ENCODE data around the gene TRMT11. TPM values are rescaled to one million over a fixed set of nuclear protein-coding genes. Genes with fewer than 3 reads are reported as not detected.
A peak's percentile ranks its signal among the peaks of the same experiment; 100 is the strongest.

Gene TRMT11
- total RNA-seq (2016; rRNA removed; fragmentation: Illumina TruSeq; extraction: Trizol) (66.0 and 81.9 TPM in 2 replicates), polyA plus RNA-seq (2011; rRNA removed) (31.9 and 42.2 TPM in 2 replicates), polyA minus RNA-seq (2011; rRNA and poly(A)+ RNA removed; ENCODE audit: low replicate concordance) (15.0 and 25.2 TPM in 2 replicates), Bru-seq, nascent RNA (percentile 97 among the genes with signal in this experiment), BruChase-seq, experiment 1, labeled RNA remaining after a 6-hour chase (percentile 89 among the genes with signal in this experiment), BruChase-seq, experiment 2, labeled RNA remaining after a 2-hour chase (percentile 95 among the genes with signal in this experiment)
- total RNA-seq (2016; cell fraction: cytosol; rRNA removed; fragmentation: Illumina TruSeq; extraction: Trizol; ENCODE audit: low read depth): 21.2 and 26.8 TPM in 2 replicates
- 67.4 and 74.9 TPM in 2 replicates for total RNA-seq (2016; cell fraction: insoluble cytoplasmic fraction; rRNA removed; fragmentation: Illumina TruSeq; extraction: Trizol)
- total RNA-seq (2016; cell fraction: membrane; rRNA removed; fragmentation: Illumina TruSeq; extraction: Trizol): 20.1 and 28.0 TPM in 2 replicates
- total RNA-seq (2016; cell fraction: nucleus; rRNA removed; fragmentation: Illumina TruSeq; extraction: Trizol): 235 and 261 TPM in 2 replicates
- 13.5 and 18.7 TPM in 2 replicates for polyA plus RNA-seq (2011; cell fraction: cytosol; rRNA removed)
- 53.6 and 65.0 TPM in 2 replicates for polyA plus RNA-seq (2011; cell fraction: nucleus; rRNA removed)
- polyA plus RNA-seq (2012): 22.7 and 30.6 TPM in 2 replicates
- polyA plus RNA-seq (2016; cell fraction: cytosol; fragmentation: Illumina TruSeq; extraction: Trizol; ENCODE audit: low read depth): 3.1 and 3.6 TPM in 2 replicates
- polyA plus RNA-seq (2016; cell fraction: insoluble cytoplasmic fraction; fragmentation: Illumina TruSeq; extraction: Trizol; ENCODE audit: low read depth): 45.8 and 49.9 TPM in 2 replicates
- 6.0 and 6.4 TPM in 2 replicates for polyA plus RNA-seq (2016; cell fraction: membrane; fragmentation: Illumina TruSeq; extraction: Trizol; ENCODE audit: low read depth)
- polyA plus RNA-seq (2016; cell fraction: nucleus; fragmentation: Illumina TruSeq; extraction: Trizol; ENCODE audit: insufficient read depth, low read depth): 68.3 and 74.4 TPM in 2 replicates
- 13.2 and 16.8 TPM in 2 replicates for polyA minus RNA-seq (2011; cell fraction: cytosol; rRNA and poly(A)+ RNA removed)
- 381 and 440 TPM in 2 replicates for polyA minus RNA-seq (2011; cell fraction: nucleus; rRNA and poly(A)+ RNA removed)
- long read RNA-seq, experiment 1, transcript TRMT11-201 (13 exons, 1,565 nt): major isoform, 14 of 24 reads
- long read RNA-seq, experiment 1, partial matches to known transcripts: 1 of 24 reads
- long read RNA-seq, experiment 1, other reads (novel, unspliced or antisense): 7 of 24 reads
- long read RNA-seq, experiment 2, transcript TRMT11-201 (13 exons, 1,565 nt): major isoform, 8 of 24 reads
- long read RNA-seq, experiment 2, partial matches to known transcripts: 6 of 24 reads
- long read RNA-seq, experiment 2, other reads (novel, unspliced or antisense): 9 of 24 reads

DNA sequence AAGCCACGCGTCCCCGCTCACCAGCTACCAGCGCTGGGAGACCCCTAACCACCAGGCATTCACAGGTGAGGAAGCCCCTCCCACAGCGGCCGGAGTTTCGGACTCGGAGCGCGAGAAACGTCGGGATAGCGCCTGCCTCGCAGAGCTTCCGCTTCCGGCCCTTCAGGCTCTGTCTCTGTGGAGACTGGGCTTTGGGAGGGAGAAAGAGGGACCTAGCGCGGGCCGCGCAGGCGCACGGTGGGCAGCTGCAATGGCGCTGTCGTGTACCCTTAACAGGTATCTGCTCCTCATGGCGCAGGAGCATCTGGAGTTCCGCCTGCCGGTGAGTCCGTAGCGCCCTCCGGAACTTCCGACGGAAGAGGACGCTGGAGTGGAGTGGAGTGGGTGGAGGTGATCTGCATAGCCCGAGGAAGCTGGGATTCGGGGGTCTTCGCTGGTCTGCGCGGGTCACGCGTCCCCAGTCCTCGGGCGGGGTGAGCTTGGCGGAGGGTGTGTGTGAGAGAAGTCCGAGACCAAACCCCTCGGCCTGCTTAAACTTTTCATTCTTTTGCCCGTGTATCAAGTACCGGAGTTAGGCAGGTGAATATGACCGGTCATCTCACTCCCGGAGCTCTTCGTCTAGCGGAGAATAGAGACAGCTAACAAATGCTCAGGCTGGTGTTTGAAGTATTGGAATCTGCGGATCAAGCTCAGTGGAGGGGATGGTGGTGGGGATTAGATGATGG lies at the start of gene TRMT11:
TSS of gene TRMT11 (plus strand) at position 240 of the 725 bp plus-strand sequence. CDS start at position 251, 11 bp downstream.
- peak; percentile 97 for DNase-seq (ENCODE audit: low spot score)
- H3K27ac ChIP-seq (ENCODE audit: extremely low read length, insufficient read depth, low read length): peak within 1 kb of the TSS; percentile 87
- POLR2A ChIA-PET: interaction anchor here (0.7 to 5.4 kb wide), 31 partner anchors 9 to 685 kb away, joined by 3 to 71 read pairs (median 5); partner anchors contain the start of genes HDDC2, HINT3 and NCOA7
- H3K4me3 ChIP-seq (replicated peaks in 1 of 3; ENCODE audit: insufficient read depth in 1 of 3, low read depth in 2 of 3, low read length in 3 of 3): peak within 1 kb of the TSS; percentile 80 to 95 (median 84)
- peak within 1 kb of the TSS; percentile 90 for H3K4me2 ChIP-seq (ENCODE audit: low read depth, low read length)
- no TSS peak for BruUV-seq (replicated peaks)
- H3K9me3 ChIP-seq (ENCODE audit: low read length): no peaks in the 10 kb centered on the region
- CTCF ChIA-PET (ENCODE audit: low intra/inter-chr PET ratio, low total read pairs): no interaction called here
- peak within 1 kb of the TSS; percentile 82 for H2AFZ ChIP-seq (ENCODE audit: low read length)
- peak; percentile 92 for FAIRE-seq
- H4K20me1 ChIP-seq (ENCODE audit: insufficient read depth, low read length): peaks cover 8% of the 10 kb centered on the region
- H3K9ac ChIP-seq (ENCODE audit: insufficient read depth, low read depth, low read length): peak within 1 kb of the TSS; percentile 91
- WGBS (ENCODE audit: low lambda C conversion rate): 0% methylated on average over 38 of the region's 52 CpGs
- no peaks in the 10 kb centered on the region; a peak in 1 of 5 replicates for H3K27me3 ChIP-seq (ENCODE audit: control insufficient read depth in 1 of 2, insufficient read depth in 2 of 2, low read length in 2 of 2)
- H3K36me3 ChIP-seq (replicated peaks in 1 of 2; ENCODE audit: control insufficient read depth in 1 of 2, insufficient read depth in 2 of 2, low read length in 2 of 2): no peaks in the 10 kb centered on the region
- in situ Hi-C loops (cut with HindIII; ENCODE audit: extremely low pct_ligation_motif_present, low pct_unique_long_range_greater_than_20kb): no loop called here
- ATAC-seq: peak; percentile 98
- peaks cover 56% of the 10 kb centered on the region for H3K79me2 ChIP-seq (ENCODE audit: insufficient read depth, low read length)
- intact Hi-C loops (cut with micrococcal nuclease; ENCODE audit: unreplicated experiment): loop anchor here (1.0 kb wide), 1 partner anchor 196 kb away; the partner anchor contains the start of gene NCOA7
- peaks cover 62% of the 10 kb centered on the region for H3K4me1 ChIP-seq (ENCODE audit: insufficient read depth, low read length)
- TF ChIP-seq ZNF225 (CRISPR knock-in tag; IDR thresholded peaks at IDR 0.05) (peak; percentile 91), ZBTB42 (CRISPR knock-in tag; IDR thresholded peaks at IDR 0.05) (peak; percentile 64; the same call in 1 of the 2 replicates), NR1H2 (CRISPR knock-in tag; IDR thresholded peaks at IDR 0.05; ENCODE audit: borderline replicate concordance, low read depth) (peak; percentile 79; the same call in 1 of the 2 replicates), PRMT3 (CRISPR knock-in tag; IDR thresholded peaks at IDR 0.05; ENCODE audit: borderline replicate concordance, low read depth) (no peak; the same call in 1 of the 2 replicates), NR2C2 (CRISPR knock-in tag; IDR thresholded peaks at IDR 0.05; ENCODE audit: borderline replicate concordance) (peak; percentile 79; the same call in 1 of the 2 replicates), HNRNPK (IDR thresholded peaks at IDR 0.05; ENCODE audit: low read depth, low read length, poor library complexity, severe bottlenecking) (no peak)
- TF ChIP-seq, protein P1, sequence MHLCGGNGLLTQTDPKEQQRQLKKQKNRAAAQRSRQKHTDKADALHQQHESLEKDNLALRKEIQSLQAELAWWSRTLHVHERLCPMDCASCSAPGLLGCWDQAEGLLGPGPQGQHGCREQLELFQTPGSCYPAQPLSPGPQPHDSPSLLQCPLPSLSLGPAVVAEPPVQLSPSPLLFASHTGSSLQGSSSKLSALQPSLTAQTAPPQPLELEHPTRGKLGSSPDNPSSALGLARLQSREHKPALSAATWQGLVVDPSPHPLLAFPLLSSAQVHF (CRISPR knock-in tag; IDR thresholded peaks at IDR 0.05): peak; percentile 84; the same call in 1 of the 2 replicates
- TF ChIP-seq, protein P2, sequence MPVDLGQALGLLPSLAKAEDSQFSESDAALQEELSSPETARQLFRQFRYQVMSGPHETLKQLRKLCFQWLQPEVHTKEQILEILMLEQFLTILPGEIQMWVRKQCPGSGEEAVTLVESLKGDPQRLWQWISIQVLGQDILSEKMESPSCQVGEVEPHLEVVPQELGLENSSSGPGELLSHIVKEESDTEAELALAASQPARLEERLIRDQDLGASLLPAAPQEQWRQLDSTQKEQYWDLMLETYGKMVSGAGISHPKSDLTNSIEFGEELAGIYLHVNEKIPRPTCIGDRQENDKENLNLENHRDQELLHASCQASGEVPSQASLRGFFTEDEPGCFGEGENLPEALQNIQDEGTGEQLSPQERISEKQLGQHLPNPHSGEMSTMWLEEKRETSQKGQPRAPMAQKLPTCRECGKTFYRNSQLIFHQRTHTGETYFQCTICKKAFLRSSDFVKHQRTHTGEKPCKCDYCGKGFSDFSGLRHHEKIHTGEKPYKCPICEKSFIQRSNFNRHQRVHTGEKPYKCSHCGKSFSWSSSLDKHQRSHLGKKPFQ (CRISPR knock-in tag; IDR thresholded peaks at IDR 0.05; ENCODE audit: insufficient replicate concordance): no peak
- TF ChIP-seq, protein P3, sequence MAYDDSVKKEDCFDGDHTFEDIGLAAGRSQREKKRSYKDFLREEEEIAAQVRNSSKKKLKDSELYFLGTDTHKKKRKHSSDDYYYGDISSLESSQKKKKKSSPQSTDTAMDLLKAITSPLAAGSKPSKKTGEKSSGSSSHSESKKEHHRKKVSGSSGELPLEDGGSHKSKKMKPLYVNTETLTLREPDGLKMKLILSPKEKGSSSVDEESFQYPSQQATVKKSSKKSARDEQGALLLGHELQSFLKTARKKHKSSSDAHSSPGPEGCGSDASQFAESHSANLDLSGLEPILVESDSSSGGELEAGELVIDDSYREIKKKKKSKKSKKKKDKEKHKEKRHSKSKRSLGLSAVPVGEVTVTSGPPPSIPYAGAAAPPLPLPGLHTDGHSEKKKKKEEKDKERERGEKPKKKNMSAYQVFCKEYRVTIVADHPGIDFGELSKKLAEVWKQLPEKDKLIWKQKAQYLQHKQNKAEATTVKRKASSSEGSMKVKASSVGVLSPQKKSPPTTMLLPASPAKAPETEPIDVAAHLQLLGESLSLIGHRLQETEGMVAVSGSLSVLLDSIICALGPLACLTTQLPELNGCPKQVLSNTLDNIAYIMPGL (CRISPR knock-in tag; IDR thresholded peaks at IDR 0.05; ENCODE audit: borderline replicate concordance in 1 of 2, low read depth in 1 of 2): peak; percentile 77 to 93; a peak in 3 of 4 replicates

Measured in HepG2 (cell line).